ENCODE results near the gene KEL.
A peak's percentile ranks its signal among the peaks of the same experiment; 100 is the strongest.
"Not testable (repeated sequence)": the region's sequence is repeated elsewhere in the genome, so short reads cannot be mapped to it uniquely, and the experiment has no call there.

Gene KEL

DNA sequence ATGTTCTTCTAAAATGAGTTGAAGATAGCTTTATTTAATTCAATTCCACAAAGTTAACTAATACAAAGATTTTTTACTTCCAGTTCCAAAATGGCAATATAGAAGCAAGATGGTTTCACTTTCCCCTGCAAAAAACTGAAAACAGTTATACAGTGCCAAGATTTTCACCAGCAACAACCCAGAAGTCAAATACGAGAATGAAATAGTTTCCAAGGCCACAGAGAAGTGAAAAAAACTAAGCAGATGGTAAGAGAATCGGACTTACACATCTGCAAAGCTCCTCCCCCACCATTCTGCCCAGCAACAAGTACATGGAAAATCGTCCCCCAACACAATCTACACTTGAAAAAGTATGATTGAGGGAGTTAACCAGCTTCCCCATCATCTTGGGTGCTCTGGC is 30.3 kb upstream of the KEL start:
- Histone ChIP-seq H3K36me3 (ENCODE audit: insufficient read depth, low read length) (no peaks in the 10 kb centered on the region), H3K4me3 (ENCODE audit: low read length) (peak overlapping the region; percentile 8), H3K4me1 (ENCODE audit: control insufficient read depth, insufficient read depth, low read length) (no peaks in the 10 kb centered on the region), H3K4me2 (ENCODE audit: low read length) (peak overlapping the region; percentile 34), H3K27me3 (ENCODE audit: control insufficient read depth, insufficient read depth, low read length) (peaks cover 2% of the 10 kb centered on the region), H3K9ac (ENCODE audit: low read depth, low read length) (no peak overlapping the region), H3K9me3 (replicated peaks; ENCODE audit: low read length) (no peaks in the 10 kb centered on the region)

DNA sequence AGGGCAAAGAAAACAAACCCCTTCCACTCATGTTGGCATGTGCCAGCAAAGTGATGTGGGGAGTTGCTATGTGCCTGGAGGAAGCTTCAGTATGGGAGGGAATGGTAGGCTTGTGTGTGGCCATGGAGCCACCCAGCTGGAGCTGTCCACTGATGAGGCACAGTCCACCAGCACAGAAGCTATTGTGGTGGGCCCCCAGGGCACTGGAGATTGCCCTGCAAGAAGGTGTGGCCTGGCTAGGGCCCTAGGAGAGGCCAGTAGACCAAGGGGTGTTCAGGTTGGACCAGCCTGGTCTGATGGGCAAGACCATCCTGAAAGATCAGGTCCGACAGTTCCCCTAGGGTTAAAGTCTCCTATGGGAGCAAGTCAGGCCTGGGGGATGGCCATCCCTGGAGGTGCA is 22.1 kb upstream of the KEL start:
- Histone ChIP-seq H3K9ac (ENCODE audit: low read depth, low read length) (no peak overlapping the region), H3K27me3 (ENCODE audit: control insufficient read depth, insufficient read depth, low read length) (peaks cover 3% of the 10 kb centered on the region), H3K9me3 (replicated peaks; ENCODE audit: low read length) (no peaks in the 10 kb centered on the region), H3K36me3 (ENCODE audit: insufficient read depth, low read length) (no peaks in the 10 kb centered on the region), H3K4me3 (ENCODE audit: low read length) (no peak overlapping the region), H3K4me2 (ENCODE audit: low read length) (no peak overlapping the region), H3K4me1 (ENCODE audit: control insufficient read depth, insufficient read depth, low read length) (no peaks in the 10 kb centered on the region)

DNA sequence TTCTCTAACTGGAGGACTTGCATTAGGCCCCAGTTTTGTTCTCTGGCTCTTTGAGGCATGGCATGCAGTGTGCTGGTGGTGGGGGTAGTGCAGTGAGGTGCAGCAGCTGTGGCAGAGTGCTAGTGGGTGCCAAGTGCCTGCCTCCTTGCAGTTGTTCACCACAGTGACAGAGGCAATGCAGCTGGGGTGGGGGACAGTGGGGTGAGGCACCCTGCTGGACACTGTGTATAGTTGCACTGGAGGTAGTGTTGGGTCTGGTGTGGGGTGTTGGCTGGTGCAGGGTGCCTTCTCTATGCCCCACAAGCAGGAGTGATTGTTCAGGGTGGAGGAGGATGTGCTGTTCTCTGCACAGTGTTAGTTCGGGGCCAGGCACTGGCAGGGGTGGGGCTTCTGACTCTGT is 21.7 kb upstream of the KEL start:
- Histone ChIP-seq H3K9me3 (replicated peaks; ENCODE audit: low read length) (no peaks in the 10 kb centered on the region), H3K36me3 (ENCODE audit: insufficient read depth, low read length) (no peaks in the 10 kb centered on the region), H3K27me3 (ENCODE audit: control insufficient read depth, insufficient read depth, low read length) (peaks cover 3% of the 10 kb centered on the region), H3K4me1 (ENCODE audit: control insufficient read depth, insufficient read depth, low read length) (no peaks in the 10 kb centered on the region), H3K9ac (ENCODE audit: low read depth, low read length) (no peak overlapping the region), H3K4me3 (ENCODE audit: low read length) (no peak overlapping the region), H3K4me2 (ENCODE audit: low read length) (no peak overlapping the region)

DNA sequence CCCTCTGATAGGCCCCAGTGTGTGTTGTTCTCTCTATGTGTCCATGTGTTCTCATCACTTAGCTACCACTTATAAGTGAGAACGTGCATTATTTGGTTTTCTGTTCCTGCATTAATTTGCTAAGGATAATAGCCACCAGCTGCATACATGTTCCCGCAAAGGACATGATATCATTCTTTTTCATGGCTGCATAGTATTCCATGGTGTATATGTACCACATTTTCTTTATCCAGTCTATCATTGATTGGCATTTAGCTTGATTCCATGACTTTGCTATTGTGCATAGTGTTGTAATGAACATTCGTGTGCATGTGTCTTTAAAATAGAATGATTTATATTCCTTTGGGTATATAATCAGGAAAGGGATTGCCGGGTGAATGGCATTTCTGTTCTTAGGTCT is 16.2 kb upstream of the KEL start:
- H3K4me1 ChIP-seq (ENCODE audit: control insufficient read depth, insufficient read depth, low read length); H3K9me3 ChIP-seq (replicated peaks; ENCODE audit: low read length); H3K27me3 ChIP-seq (ENCODE audit: control insufficient read depth, insufficient read depth, low read length); H3K4me3 ChIP-seq (ENCODE audit: low read length); H3K9ac ChIP-seq (ENCODE audit: low read depth, low read length); H3K4me2 ChIP-seq (ENCODE audit: low read length); H3K36me3 ChIP-seq (ENCODE audit: insufficient read depth, low read length): not testable (repeated sequence)

DNA sequence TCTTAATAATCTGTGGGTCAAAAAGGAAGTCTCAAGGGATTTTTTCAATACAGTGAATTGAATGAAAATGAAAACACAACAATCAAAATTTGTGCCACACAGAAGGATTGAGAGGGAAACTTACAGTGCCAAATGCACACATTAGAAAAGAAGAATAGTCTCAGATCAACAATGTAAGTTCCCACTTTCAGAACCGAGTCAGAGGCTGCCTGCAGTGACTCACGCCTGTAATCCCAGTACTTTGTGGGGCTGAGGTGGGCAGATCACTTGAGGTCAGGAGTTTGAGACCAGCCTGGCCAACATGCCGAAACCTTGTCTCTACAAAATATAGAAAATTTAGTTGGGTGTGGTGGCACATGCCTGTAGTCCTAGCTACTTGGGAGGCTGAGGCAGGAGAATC is 12.5 kb upstream of the KEL start:
- Histone ChIP-seq H3K9ac (ENCODE audit: low read depth, low read length) (no peak overlapping the region), H3K4me2 (ENCODE audit: low read length) (no peak overlapping the region), H3K27me3 (ENCODE audit: control insufficient read depth, insufficient read depth, low read length) (no peaks in the 10 kb centered on the region), H3K9me3 (replicated peaks; ENCODE audit: low read length) (no peaks in the 10 kb centered on the region), H3K4me3 (ENCODE audit: low read length) (no peak overlapping the region), H3K36me3 (ENCODE audit: insufficient read depth, low read length) (no peaks in the 10 kb centered on the region), H3K4me1 (ENCODE audit: control insufficient read depth, insufficient read depth, low read length) (no peaks in the 10 kb centered on the region)

DNA sequence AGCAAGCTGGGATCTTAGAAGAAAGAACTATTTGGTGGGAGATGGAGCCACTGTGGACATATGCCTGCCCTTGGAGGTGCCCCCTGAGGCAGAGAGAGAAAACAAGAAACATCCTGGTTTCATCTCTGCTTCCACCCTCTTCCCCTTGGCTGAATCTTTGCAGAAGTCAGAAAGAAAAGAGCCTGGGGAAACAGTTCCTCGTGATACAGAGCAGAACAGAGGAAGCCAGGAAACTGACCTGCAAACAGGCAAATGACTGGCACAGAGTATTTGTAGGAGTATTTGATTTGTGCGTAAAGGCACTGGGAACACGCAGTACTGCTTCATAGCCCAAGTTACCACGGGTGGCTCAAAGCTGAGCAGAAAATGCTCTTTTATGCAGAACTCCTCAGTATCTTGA is 7.0 kb upstream of the KEL start:
- no peak overlapping the region for H3K4me3 ChIP-seq (ENCODE audit: low read length)
- H3K4me1 ChIP-seq (ENCODE audit: control insufficient read depth, insufficient read depth, low read length), result no peaks in the 10 kb centered on the region
- no peaks in the 10 kb centered on the region for H3K36me3 ChIP-seq (ENCODE audit: insufficient read depth, low read length)
- peaks cover 8% of the 10 kb centered on the region for H3K27me3 ChIP-seq (ENCODE audit: control insufficient read depth, insufficient read depth, low read length)
- H3K4me2 ChIP-seq (ENCODE audit: low read length), result no peak overlapping the region
- no peaks in the 10 kb centered on the region for H3K9me3 ChIP-seq (replicated peaks; ENCODE audit: low read length)
- no peak overlapping the region for H3K9ac ChIP-seq (ENCODE audit: low read depth, low read length)

DNA sequence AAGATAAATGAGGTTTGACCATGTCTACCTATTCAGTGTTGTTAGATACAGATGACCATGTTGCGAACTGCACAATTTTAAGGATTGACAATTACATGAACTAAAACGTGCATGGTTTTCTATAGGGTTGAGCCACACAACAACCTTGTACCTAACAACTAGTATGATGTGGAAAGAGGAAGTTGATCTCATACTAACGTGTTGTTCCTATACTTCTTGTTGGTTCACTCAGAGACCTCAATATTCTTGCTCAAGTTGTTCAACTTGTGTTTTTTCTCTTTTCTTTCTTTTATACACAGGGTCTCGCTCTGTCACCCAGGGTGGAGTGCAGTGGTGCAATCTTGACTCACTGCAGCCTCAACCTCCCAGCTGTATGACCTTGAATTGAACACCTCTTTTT is 6.1 kb upstream of the KEL start:
- Histone ChIP-seq H3K4me2 (ENCODE audit: low read length) (no peak overlapping the region), H3K27me3 (ENCODE audit: control insufficient read depth, insufficient read depth, low read length) (peaks cover 9% of the 10 kb centered on the region), H3K36me3 (ENCODE audit: insufficient read depth, low read length) (no peaks in the 10 kb centered on the region), H3K9me3 (replicated peaks; ENCODE audit: low read length) (no peaks in the 10 kb centered on the region), H3K4me3 (ENCODE audit: low read length) (no peak overlapping the region), H3K9ac (ENCODE audit: low read depth, low read length) (no peak overlapping the region), H3K4me1 (ENCODE audit: control insufficient read depth, insufficient read depth, low read length) (no peaks in the 10 kb centered on the region)

DNA sequence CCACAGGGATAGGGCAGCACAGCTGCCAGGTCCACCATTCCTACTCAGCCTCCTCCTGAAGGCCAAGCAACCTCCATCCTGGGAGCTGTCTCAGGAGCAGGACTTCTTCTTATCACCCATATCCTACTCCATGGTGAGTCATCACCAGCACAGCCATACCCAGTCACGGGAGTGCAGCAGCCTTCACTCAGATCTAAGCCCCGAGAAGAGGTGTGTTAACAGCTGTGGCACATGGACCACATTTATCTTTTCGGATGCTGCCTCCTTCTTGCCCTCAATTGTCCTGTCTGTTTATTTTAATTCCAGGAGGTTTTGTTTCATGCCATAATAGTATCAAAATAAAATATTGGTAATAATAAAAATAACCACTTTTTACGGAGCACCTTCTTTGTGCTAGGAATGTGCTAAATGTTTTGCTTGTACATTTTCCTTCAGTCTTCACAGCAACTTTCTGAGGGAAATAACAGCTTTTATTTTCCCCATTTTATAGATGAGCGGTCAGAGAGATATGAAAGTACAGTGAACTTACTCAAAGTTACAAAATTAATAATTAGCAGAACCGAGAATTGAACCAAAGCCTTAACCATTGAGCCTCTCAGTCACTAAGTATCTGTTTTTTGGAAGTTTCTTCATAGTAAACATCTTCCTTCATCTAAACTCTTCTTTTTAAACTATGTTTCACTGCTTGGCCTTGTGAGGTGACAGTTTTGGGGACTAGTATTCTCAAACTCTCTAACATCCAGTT is 2.5 kb upstream of the KEL start:
- Histone ChIP-seq H3K4me2 (ENCODE audit: low read length) (no peak overlapping the region), H3K4me3 (ENCODE audit: low read length) (no peak overlapping the region), H3K9me3 (replicated peaks; ENCODE audit: low read length) (no peaks in the 10 kb centered on the region), H3K36me3 (ENCODE audit: insufficient read depth, low read length) (no peaks in the 10 kb centered on the region), H3K27me3 (ENCODE audit: control insufficient read depth, insufficient read depth, low read length) (peaks cover 25% of the 10 kb centered on the region), H3K9ac (ENCODE audit: low read depth, low read length) (no peak overlapping the region), H3K4me1 (ENCODE audit: control insufficient read depth, insufficient read depth, low read length) (no peaks in the 10 kb centered on the region)

DNA sequence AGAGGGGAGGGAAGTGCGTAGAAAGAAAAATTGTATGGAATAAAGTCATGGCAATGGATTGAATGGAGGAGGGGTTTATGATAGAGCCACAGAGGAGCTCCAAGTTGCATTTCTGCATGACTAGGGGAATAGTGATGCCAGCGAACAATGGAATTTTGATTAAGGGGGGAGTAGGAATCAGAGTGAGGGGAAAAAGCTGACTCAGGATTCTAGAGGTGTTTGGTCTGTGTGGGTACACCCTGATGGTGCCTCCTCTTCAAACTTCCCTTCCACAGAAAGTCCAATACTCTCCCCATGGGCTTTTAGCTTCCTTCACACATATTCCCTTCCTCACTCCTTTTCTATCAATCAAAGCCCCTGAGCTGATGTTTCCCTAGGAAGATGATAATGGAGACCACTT is 1.8 kb upstream of the KEL start:
- Histone ChIP-seq H3K4me1 (ENCODE audit: control insufficient read depth, insufficient read depth, low read length) (no peaks in the 10 kb centered on the region), H3K9ac (ENCODE audit: low read depth, low read length) (no peak overlapping the region), H3K4me3 (ENCODE audit: low read length) (no peak overlapping the region), H3K36me3 (ENCODE audit: insufficient read depth, low read length) (no peaks in the 10 kb centered on the region), H3K27me3 (ENCODE audit: control insufficient read depth, insufficient read depth, low read length) (peaks cover 29% of the 10 kb centered on the region), H3K9me3 (replicated peaks; ENCODE audit: low read length) (no peaks in the 10 kb centered on the region), H3K4me2 (ENCODE audit: low read length) (no peak overlapping the region)

DNA sequence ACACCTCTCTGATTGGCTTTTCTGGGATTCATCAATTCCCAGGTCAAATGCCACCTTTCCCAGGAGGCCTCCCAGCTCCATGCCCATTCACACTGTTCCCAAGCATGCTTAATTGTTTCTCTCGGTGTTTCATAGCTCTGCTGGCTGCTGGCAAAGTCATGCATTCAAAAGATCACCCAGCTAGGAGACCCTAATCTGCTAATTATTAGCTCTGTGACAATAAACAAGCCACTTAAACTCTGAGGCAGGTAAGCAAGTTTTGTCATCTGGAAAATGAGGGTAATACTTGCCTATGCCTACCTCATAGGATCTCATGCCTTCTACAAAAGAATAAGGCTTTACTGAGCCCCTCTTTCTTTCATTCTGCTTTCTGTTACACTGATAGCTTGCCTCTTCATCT is 828 bp upstream of the KEL start:
- no peak overlapping the region for H3K4me3 ChIP-seq (ENCODE audit: low read length)
- H3K27me3 ChIP-seq (ENCODE audit: control insufficient read depth, insufficient read depth, low read length), result peaks cover 27% of the 10 kb centered on the region
- no peaks in the 10 kb centered on the region for H3K36me3 ChIP-seq (ENCODE audit: insufficient read depth, low read length)
- no peak overlapping the region for H3K4me2 ChIP-seq (ENCODE audit: low read length)
- no peaks in the 10 kb centered on the region for H3K9me3 ChIP-seq (replicated peaks; ENCODE audit: low read length)
- no peak overlapping the region for H3K9ac ChIP-seq (ENCODE audit: low read depth, low read length)
- H3K4me1 ChIP-seq (ENCODE audit: control insufficient read depth, insufficient read depth, low read length), result no peaks in the 10 kb centered on the region

DNA sequence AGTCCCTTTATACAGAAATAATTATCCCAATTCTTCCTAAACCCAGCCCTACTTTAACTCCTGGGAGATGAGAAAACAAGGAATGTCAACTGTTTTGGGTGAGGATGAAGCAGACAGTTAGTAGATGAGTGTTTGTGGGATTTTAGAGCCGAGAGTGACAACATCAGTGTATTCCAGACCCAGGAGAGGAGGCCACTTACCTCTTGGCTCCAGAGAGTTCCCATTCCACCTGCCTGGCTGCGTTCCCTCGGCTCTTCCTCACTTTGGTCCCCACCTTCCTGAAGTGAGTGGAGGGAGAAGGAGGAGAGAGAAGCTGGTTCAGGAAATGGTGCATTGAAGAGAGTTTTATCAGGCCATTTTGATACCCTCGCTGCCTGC is 579 bp downstream of the KEL start:
- H3K27me3 ChIP-seq (ENCODE audit: control insufficient read depth, insufficient read depth, low read length), result peaks cover 27% of the 10 kb centered on the region
- H3K4me1 ChIP-seq (ENCODE audit: control insufficient read depth, insufficient read depth, low read length), result no peaks in the 10 kb centered on the region
- no peak overlapping the region for H3K9ac ChIP-seq (ENCODE audit: low read depth, low read length)
- H3K9me3 ChIP-seq (replicated peaks; ENCODE audit: low read length), result no peaks in the 10 kb centered on the region
- H3K36me3 ChIP-seq (ENCODE audit: insufficient read depth, low read length), result no peaks in the 10 kb centered on the region
- H3K4me3 ChIP-seq (ENCODE audit: low read length), result no peak overlapping the region
- no peak overlapping the region for H3K4me2 ChIP-seq (ENCODE audit: low read length)

DNA sequence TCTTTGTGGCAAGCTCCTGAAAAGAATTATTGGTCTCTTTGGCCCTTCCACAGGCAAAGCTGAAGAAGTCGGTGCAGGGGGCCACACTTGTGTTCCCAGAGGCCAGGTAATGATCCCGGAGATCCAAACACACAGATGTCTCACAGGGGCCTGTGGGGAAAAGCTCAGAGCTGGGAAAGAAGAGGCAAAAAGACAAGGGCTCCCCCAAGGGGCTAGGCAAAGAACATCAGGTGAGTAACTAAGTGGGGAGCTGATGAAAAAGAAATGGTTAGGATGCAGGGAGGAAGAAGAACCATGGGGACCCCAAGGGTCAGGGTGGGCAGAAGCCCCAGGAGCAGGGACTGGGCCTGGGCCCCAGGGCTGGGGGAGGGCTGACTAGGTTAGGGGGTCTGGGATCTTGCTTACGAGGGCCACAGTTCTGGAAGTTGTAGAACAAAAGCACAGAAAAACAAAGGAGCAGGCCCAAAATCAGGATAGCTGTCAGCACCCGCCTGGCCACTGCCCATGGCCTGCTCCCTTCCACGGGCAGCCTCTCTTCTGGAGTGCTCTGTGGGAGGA is 1.1 kb downstream of the KEL start:
- Histone ChIP-seq H3K4me2 (ENCODE audit: low read length) (no peak overlapping the region), H3K27me3 (ENCODE audit: control insufficient read depth, insufficient read depth, low read length) (peaks cover 29% of the 10 kb centered on the region), H3K4me3 (ENCODE audit: low read length) (no peak overlapping the region), H3K9ac (ENCODE audit: low read depth, low read length) (no peak overlapping the region), H3K4me1 (ENCODE audit: control insufficient read depth, insufficient read depth, low read length) (no peaks in the 10 kb centered on the region), H3K9me3 (replicated peaks; ENCODE audit: low read length) (no peaks in the 10 kb centered on the region), H3K36me3 (ENCODE audit: insufficient read depth, low read length) (no peaks in the 10 kb centered on the region)
